Ishikawa (cell line): ENCODE data around the gene POLR2J3.
"Not testable (repeated sequence)": the region's sequence is repeated elsewhere in the genome, so short reads cannot be mapped to it uniquely, and the experiment has no call there.

Experiments used
- CEBPB ChIP-seq: IDR thresholded peaks from 2 replicates; pipeline ENCODE4 v1.6.1; 2012
- EGR1 ChIP-seq: IDR thresholded peaks from 2 replicates; pipeline ENCODE4 v1.6.1; 2012
- EP300 ChIP-seq: IDR thresholded peaks from 2 replicates; pipeline ENCODE4 v1.6.1; 2012; ENCODE audit warnings: borderline replicate concordance
- MAX ChIP-seq: IDR thresholded peaks from 2 replicates; pipeline ENCODE4 v1.6.1; 2012
- NFIC ChIP-seq: IDR thresholded peaks from 2 replicates; pipeline ENCODE4 v1.6.1; 2012
- TAF1 ChIP-seq: IDR thresholded peaks from 2 replicates; pipeline ENCODE4 v1.6.1; 2012; ENCODE audit warnings: low read depth, mild to moderate bottlenecking
- TCF12 ChIP-seq: IDR thresholded peaks from 2 replicates; pipeline ENCODE4 v1.6.1; 2012; ENCODE audit warnings: low read depth
- TEAD4 ChIP-seq: IDR thresholded peaks from 2 replicates; pipeline ENCODE4 v1.6.1; 2012
- ZBTB7A ChIP-seq: IDR thresholded peaks from 2 replicates; pipeline ENCODE4 v1.6.1; 2012; ENCODE audit warnings: low read depth
- TF ChIP-seq, protein P1 (sequence below): IDR thresholded peaks from 2 replicates; pipeline ENCODE4 v1.6.1; 2012; ENCODE audit warnings: low read depth, mild to moderate bottlenecking

The POLR2J3 gene

DNA sequence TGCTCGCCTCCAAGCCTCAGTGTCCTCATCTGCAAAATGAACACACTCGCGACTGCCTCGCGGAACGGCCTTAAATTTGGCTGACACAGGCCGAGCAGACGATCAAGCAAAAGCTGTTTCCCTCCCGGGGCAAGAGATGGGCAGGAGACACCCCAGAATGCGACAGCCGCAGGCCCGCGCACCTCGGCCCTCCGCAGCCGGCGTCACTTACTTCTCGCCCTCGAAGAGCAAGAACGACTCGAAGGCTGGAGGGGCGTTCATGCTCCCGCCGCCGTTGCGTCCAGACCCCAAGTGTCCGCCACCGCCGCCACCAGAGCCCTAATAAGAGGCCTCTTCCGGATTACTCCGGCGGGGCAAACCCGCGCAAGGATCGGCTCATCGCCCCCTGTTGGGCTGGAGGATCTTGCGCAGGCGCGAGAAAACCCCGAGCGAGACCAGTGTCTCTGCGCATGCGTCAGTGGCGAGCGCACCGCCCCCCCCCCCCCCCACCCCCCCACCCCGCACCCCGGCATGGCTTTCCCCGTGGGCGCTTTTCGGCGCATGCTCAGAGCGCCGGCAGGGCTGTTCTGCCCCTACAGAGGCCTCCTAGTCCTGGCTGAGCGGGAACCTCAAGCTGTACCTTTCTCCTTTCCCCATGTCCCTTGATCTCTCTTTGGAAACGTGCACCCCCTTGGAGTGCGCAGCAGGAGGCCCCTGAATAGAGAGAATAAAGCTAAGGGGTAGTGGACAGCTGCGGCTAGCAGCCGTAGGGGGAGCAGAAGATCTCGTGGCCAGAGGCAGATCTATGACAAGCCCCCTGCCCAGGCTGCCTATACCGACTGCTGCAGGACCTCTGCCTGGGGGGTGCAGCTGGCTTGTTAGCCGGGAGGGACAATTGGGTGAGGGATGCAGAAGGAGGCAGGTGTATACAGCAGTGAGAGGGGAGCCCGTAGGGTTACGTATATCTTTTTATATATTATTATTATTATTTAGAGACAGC lies at the start of gene POLR2J3:
Gene POLR2J3 (minus strand): TSS at position 323 of the 979 bp plus-strand sequence. CDS start 62 bp downstream, at position 261.
- 0 out of 2 replicates have a peak, but pooled peaks have one; percentile 63 for TF ChIP-seq TCF12
- peak; percentile 39; the same call in 1 of the 2 replicates for TF ChIP-seq TEAD4
- TF ChIP-seq MAX: peak; percentile 48; the same call in 1 of the 2 replicates
- 0 out of 2 replicates have a peak, but pooled peaks have one; percentile 11 for TF ChIP-seq CEBPB
- peak; percentile 73; the same call in 1 of the 2 replicates for TF ChIP-seq TAF1

DNA sequence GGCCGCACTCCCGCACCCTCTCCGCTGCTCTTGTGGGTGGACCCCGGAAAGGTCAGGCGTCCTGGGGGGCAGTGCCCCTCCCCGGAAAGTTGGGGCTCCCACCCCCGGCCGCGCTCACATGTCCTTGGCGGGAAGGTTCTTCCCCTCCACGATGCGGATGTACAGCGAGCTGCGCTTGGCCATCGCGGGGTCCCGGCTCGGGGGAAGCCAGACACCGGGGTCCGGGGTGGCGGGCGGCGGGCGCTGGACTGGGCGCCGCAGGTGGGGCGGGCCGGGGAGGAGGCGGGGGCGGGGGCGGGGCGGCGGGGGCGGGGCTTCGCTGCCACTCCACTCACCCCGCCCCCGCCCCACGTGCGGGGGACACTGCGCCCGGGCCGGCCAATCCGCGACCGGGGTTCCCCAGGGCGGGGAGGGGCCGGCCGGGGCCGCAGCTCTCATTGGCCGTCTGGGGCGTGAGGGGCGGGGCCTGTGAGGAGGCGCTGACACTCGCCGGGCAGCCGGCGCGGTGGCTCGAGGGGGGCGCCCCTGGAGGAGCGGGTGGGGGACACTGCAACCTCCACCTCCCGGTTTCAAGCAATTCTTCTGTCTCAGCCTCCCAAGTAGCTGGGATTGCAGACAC lies 44.2 kb upstream of the POLR2J3 start, which contains the start of gene RASA4:
Gene RASA4 (minus strand): TSS at position 250 of the 619 bp plus-strand sequence. CDS start 67 bp downstream, at position 183.
- TF ChIP-seq ZBTB7A: peak; percentile 67; the same call in 1 of the 2 replicates

DNA sequence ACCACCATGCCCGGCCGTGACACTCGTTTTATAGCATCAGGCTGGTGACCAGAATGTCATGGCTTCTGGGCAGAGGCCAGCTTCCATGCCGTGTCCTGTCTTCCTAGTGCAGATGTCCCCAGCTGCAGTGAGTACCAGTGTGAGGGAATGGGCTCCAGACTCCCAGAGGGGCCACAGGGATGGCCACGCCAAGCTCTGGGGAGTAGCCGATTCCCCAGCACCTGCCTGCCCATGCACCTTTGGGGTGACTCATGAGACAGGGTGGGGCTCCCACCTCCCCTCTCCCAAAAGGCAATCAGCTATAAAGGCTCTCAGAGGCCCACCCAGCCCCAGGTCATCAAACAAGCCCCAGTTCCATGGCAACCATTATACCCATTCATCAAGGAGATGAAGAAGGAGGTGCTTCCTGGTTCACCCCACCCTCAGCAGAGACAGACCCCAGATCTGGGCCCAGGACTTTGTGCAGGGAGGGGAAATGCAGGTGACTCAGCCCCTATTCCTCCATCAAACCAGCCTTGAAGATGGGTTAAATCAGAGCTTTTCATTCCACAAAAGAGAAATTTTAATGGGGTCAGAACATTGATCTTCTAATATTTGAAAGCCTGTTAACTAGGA lies 21.5 kb downstream of the POLR2J3 start, which contains the start of gene SPDYE2:
Gene SPDYE2 (plus strand): TSS at position 419 of the 615 bp plus-strand sequence. CDS start 2,030 bp downstream, outside the sequence.
- not testable (repeated sequence) for TF ChIP-seq MAX, TAF1, EGR1

- TF ChIP-seq NFIC, EP300: not testable (repeated sequence)
- TF ChIP-seq, protein P1, sequence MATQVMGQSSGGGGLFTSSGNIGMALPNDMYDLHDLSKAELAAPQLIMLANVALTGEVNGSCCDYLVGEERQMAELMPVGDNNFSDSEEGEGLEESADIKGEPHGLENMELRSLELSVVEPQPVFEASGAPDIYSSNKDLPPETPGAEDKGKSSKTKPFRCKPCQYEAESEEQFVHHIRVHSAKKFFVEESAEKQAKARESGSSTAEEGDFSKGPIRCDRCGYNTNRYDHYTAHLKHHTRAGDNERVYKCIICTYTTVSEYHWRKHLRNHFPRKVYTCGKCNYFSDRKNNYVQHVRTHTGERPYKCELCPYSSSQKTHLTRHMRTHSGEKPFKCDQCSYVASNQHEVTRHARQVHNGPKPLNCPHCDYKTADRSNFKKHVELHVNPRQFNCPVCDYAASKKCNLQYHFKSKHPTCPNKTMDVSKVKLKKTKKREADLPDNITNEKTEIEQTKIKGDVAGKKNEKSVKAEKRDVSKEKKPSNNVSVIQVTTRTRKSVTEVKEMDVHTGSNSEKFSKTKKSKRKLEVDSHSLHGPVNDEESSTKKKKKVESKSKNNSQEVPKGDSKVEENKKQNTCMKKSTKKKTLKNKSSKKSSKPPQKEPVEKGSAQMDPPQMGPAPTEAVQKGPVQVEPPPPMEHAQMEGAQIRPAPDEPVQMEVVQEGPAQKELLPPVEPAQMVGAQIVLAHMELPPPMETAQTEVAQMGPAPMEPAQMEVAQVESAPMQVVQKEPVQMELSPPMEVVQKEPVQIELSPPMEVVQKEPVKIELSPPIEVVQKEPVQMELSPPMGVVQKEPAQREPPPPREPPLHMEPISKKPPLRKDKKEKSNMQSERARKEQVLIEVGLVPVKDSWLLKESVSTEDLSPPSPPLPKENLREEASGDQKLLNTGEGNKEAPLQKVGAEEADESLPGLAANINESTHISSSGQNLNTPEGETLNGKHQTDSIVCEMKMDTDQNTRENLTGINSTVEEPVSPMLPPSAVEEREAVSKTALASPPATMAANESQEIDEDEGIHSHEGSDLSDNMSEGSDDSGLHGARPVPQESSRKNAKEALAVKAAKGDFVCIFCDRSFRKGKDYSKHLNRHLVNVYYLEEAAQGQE: not testable (repeated sequence)
These were observed 28.8 kb downstream of the POLR2J3 start, which contains the start of gene UPK3BL2 for GRCh38 chr7:102543596-102543995. TSS of gene UPK3BL2 (minus strand) at chr7:102543696. CDS start at chr7:102543636, 60 bp downstream.

GRCh38 chr7:102517550-102518147 lies 54.7 kb downstream of the POLR2J3 start, which contains the start of gene RASA4B:
TSS of gene RASA4B (minus strand) at chr7:102517777. CDS start at chr7:102517710, 67 bp downstream.
- TF ChIP-seq TEAD4, EP300, CEBPB: not testable (repeated sequence)
